RCC 7860 (cell line): ENCODE data around the gene WWOX.

ENCODE experiments used
- DNase-seq: peaks from one replicate; pipeline ENCODE4 v3.0.0-alpha.2; 2015; ENCODE audit warnings: low spot score
- FAIRE-seq: peaks from 2 replicates; lab custom pipeline; 2012; peaks lifted over from hg19 to GRCh38; lab: Jason Lieb, UNC

The WWOX gene

DNA sequence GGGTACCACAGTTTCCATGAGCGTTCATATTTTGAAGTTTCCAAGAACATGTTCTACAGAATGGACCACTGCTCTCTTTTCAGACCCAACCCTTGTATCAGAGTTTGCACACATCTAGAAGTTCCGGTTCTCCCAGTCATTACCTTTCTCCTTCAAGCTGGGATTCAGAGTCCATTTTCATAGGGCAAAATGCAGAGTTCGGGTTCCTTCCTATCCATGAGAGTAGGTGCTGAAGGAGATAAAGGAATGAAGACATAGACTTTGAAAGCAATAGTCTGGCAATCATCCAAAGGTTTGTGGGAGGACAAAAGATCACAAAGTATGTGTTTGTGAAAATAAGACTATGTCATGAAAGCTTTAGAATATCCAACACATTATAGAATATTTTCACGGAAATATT, 801.5 kb downstream of the WWOX start:
- DNase-seq: no peak
- FAIRE-seq: no peak

DNA sequence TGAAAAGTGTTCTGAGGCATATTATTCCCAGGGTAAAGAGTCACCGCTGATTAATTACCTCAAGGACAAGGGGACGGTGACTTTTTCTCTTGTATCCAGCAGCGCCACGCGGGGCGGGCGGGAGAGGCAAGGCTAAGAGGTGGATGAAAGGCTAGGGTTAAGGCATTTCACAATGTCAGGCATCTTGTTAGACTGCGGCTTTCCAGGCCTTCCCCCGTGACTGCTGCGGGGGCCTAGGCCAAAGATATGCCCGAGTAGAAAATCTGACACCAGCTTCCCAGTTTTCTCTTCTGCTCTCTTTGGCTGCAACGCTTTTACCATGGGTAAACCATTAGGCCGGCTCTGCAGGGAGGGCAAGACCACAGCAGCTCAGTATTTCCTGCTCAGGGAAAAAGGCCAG, 802.9 kb downstream of the WWOX start:
- no peak for FAIRE-seq
- DNase-seq: no peak

GRCh38 chr16:78903237-78903636, 803.8 kb downstream of the WWOX start:
- FAIRE-seq (no peak), DNase-seq (no peak)

- no peak for DNase-seq
- FAIRE-seq: no peak
These were observed 804.4 kb downstream of the WWOX start for GRCh38 chr16:78903843-78904242.

DNA sequence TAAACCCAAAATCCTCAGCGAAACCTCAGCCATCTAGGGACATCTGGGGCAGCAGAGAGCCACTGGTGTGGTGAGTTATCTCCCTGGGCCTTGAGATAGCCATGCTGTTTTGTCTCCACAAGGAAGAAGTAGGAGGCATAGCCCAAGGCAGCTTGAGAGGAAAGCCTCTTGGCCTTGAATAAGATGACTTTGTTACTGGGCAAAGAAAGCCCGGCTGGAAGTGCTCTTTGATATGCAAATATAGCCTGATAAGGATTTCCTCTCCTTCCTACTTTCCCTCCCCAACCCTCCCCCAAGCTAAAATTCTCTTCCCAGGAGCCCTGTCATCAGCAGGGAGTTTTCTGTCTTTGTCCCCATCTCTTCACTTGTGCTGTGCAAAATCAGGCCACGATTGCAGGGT, 806.7 kb downstream of the WWOX start:
- DNase-seq (no peak), FAIRE-seq (no peak)

GRCh38 chr16:78909226-78909625, 809.8 kb downstream of the WWOX start:
- DNase-seq: no peak
- no peak for FAIRE-seq

DNA sequence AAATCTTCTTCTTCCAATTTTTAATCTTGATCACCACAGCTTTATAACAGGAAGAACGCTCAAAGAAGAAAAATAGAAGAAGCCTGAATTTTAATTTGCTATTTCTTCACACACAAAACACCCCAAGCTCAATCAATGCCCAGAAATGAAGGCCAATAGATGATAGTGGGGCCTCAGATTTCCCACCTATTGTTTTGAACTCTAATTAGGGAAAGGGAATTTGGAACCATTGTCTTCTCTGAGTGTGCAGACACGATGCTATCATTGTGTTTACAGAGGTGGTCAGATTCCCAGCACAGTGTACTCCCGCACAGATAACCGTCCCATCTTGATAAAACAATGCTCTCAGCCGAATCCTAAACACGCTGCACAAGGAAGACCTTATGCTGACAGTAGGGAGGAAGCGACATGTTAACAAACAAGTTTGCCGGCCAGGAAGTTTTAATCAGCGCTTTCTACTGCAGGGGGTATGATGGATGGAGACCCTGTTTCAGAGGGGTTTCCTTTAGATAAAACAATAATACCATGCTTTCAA, 816.4 kb downstream of the WWOX start:
- FAIRE-seq (no peak), DNase-seq (no peak)

- no peak for DNase-seq
- no peak for FAIRE-seq
These were observed 817.6 kb downstream of the WWOX start for GRCh38 chr16:78916928-78917545.

GRCh38 chr16:78918805-78919305, 819.4 kb downstream of the WWOX start:
- no peak for FAIRE-seq
- no peak for DNase-seq

- FAIRE-seq (no peak), DNase-seq (no peak)
These were observed 820.4 kb downstream of the WWOX start for GRCh38 chr16:78919852-78920251.

DNA sequence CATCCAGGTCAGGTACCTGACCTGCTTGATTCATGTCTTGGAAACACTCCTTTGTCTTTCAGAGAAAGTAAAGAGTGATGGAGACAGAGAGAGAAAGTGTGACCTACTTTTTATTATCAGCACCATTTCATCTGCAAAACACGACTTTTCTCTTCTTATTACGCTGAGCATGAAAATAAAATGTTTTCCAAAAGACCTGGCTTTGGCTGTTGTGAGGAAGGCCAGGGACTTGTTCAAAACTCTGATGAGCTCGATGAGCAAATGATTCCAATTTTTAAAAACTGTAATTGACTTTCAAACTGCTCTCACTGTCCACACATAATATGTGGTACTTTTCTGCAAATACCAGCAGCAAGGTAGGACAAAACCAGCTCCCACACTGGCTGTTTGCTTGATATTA, 821.2 kb downstream of the WWOX start:
- DNase-seq: no peak
- no peak for FAIRE-seq

GRCh38 chr16:78925083-78925767, 825.8 kb downstream of the WWOX start:
- DNase-seq: no peak

GRCh38 chr16:78926723-78927210, 827.3 kb downstream of the WWOX start:
- FAIRE-seq (no peak), DNase-seq (no peak)

More at GRCh38 chr16:78925083-78925767, 825.8 kb downstream of the WWOX start:
- FAIRE-seq: no peak

DNA sequence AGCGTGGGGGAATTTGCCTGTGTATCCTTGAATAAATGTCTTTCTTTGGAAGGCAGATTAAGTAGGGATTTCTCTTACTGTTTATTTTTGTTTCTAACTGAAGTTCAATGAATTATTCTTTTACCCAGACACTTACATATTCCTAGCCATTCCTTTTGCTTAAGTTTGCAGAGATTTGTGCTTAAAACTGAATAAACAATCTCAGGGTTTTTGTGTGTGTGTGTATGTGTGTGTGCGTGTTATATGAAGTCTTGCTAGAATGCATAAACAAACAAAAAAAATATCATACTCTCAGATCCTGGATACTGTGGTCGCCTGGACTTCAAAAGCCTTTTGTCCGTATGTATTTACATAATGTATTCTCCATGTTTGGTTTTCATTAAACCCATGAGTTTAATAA, 828.3 kb downstream of the WWOX start:
- no peak for DNase-seq
- no peak for FAIRE-seq

DNA sequence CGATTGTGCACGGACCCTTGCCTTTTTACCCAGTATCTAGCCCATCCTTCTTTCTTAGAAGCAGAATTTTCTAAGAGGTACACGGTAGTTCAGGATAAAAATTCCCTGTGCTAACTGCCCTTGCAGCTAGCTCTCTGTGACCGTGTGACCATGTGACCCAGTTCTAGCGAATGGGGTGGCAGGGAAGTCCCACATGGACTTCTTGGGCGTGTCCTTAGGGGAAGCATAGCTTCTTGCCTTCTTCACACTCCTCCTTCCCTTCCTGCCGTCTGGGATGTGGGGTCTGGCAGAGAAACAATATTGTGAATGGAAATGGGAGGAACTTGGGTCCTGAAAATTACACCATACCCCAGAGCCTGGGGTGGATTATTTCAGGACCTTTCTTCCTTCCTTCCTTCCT, 830.4 kb downstream of the WWOX start:
- no peak for DNase-seq
- FAIRE-seq: no peak

- no peak for DNase-seq
- FAIRE-seq: no peak
These were observed 831.1 kb downstream of the WWOX start for GRCh38 chr16:78930561-78930960.

- FAIRE-seq (no peak), DNase-seq (no peak)
These were observed 831.8 kb downstream of the WWOX start for GRCh38 chr16:78931267-78931666.

GRCh38 chr16:78931678-78932077, 832.2 kb downstream of the WWOX start:
- DNase-seq (no peak), FAIRE-seq (no peak)

DNA sequence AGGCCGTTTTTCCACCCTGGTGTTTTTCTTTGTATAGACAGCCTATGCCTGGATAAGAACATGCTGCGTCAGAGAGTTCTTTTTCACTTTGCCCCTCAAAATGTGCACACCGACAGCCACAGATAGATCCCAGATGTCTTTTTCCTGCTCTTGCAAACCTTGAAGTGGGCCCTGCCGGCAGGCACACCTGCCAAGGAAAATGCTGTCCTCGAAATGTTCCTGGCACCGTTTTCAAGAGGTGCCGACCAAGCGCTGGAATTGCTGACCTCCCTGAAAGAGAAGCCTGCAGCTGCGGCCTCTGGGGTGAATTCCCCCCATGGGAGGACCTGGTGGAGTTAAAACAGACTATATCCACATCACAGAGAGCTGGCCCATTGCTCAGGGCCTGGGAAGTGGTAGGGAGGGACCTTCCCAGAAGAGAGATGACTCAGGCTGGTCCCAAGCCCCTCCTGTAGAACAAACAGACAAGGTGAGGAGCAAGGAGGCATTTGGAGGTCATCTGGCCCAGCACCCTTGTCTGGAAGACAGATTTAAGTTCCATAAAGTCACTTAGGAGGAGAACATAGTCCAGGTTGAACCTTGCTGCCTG, 833.0 kb downstream of the WWOX start:
- FAIRE-seq (no peak), DNase-seq (no peak)

- no peak for DNase-seq
- no peak for FAIRE-seq
These were observed 836.6 kb downstream of the WWOX start for GRCh38 chr16:78936060-78936459.

GRCh38 chr16:78939597-78939996, 840.1 kb downstream of the WWOX start:
- DNase-seq: no peak
- FAIRE-seq: no peak
